ENCODE measurements around the gene TMEM187.

Gene TMEM187

GRCh38 chrX:153952373-153953026 is 20.1 kb upstream of the TMEM187 start:
- Histone ChIP-seq H3K4me3 (ENCODE audit: low read length) (no peak overlapping the region), H3K9me3 (ENCODE audit: control insufficient read depth, low read length) (no peaks in the 10 kb centered on the region), H3K4me1 (ENCODE audit: control insufficient read depth, insufficient read depth, low read length) (peaks cover 3% of the 10 kb centered on the region), H3K36me3 (ENCODE audit: control insufficient read depth, insufficient read depth, low read length) (peaks cover 17% of the 10 kb centered on the region), H3K27me3 (ENCODE audit: control insufficient read depth, insufficient read depth, low read length) (no peaks in the 10 kb centered on the region), H3K9ac (ENCODE audit: low read length) (no peak overlapping the region)

DNA sequence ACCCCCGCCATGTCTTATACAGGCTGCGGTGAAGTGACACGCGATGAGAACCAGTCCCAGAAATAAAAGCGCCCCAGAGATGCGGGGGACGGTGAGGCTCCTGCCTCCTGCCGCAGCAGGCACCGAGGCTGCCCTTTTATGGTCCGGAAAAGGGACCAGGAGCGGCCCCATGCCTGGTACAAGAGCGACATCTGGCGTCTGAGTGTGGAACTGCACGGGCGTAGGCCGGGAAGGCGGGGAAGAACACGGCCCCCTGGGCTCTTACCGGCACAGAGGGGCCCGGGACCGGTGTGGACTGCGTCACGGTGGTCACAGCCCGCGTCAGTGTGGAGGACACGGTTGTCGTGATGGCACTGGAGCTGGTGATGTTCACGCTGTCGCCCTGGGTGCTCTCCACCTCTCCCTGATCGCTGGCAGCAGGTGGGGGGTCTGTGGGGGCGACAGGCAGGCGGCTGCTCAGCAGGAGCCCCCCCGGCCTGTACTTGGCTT is 19.2 kb upstream of the TMEM187 start:
- peaks cover 17% of the 10 kb centered on the region for H3K36me3 ChIP-seq (ENCODE audit: control insufficient read depth, insufficient read depth, low read length)
- no peak overlapping the region for H3K4me3 ChIP-seq (ENCODE audit: low read length)
- H3K4me1 ChIP-seq (ENCODE audit: control insufficient read depth, insufficient read depth, low read length): peaks cover 3% of the 10 kb centered on the region
- no peak overlapping the region for H3K9ac ChIP-seq (ENCODE audit: low read length)
- no peaks in the 10 kb centered on the region for H3K27me3 ChIP-seq (ENCODE audit: control insufficient read depth, insufficient read depth, low read length)
- H3K9me3 ChIP-seq (ENCODE audit: control insufficient read depth, low read length): no peaks in the 10 kb centered on the region

- H3K4me3 ChIP-seq (ENCODE audit: low read length): no peak overlapping the region
- peaks cover 3% of the 10 kb centered on the region for H3K4me1 ChIP-seq (ENCODE audit: control insufficient read depth, insufficient read depth, low read length)
- H3K9me3 ChIP-seq (ENCODE audit: control insufficient read depth, low read length): no peaks in the 10 kb centered on the region
- H3K27me3 ChIP-seq (ENCODE audit: control insufficient read depth, insufficient read depth, low read length): no peaks in the 10 kb centered on the region
- H3K9ac ChIP-seq (ENCODE audit: low read length): no peak overlapping the region
- H3K36me3 ChIP-seq (ENCODE audit: control insufficient read depth, insufficient read depth, low read length): peaks cover 17% of the 10 kb centered on the region
Measured at GRCh38 chrX:153953892-153954557, 18.5 kb upstream of the TMEM187 start.

DNA sequence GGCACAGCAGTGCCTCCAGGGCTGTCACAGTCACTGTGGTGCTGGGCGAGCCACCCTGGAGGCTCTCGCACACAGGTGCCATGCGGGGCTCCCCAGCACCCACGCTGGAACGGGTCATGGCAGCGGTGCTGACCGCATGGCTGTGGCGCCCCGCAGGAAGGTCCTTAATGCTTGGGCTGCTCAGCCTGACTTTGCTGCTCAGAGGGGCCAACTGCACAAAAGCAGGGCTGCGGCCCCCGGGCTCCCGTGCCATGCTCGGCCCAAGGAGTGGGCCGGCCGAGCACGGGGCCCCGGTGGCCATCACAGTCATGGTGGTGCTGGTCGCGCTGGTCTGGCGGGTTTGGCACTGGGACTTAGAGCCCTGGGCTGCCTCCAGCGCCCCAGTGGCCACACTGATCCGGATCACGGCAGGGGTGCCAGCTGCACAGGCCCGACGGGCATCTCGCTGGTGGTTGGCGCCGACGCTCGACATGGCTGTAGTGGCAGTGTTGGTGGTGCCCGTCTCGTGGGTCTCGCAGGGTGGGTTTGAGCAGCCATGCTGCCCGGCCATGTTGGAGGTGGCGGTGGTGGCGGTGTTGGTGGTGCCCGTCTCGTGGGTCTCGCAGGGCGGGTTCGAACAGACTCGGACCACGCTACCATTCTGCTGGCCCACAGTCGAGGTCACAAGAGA is 17.9 kb upstream of the TMEM187 start:
- no peaks in the 10 kb centered on the region for H3K27me3 ChIP-seq (ENCODE audit: control insufficient read depth, insufficient read depth, low read length)
- no peak overlapping the region for H3K9ac ChIP-seq (ENCODE audit: low read length)
- no peak overlapping the region for H3K4me3 ChIP-seq (ENCODE audit: low read length)
- H3K4me1 ChIP-seq (ENCODE audit: control insufficient read depth, insufficient read depth, low read length): peaks cover 3% of the 10 kb centered on the region
- H3K9me3 ChIP-seq (ENCODE audit: control insufficient read depth, low read length): no peaks in the 10 kb centered on the region
- peaks cover 17% of the 10 kb centered on the region for H3K36me3 ChIP-seq (ENCODE audit: control insufficient read depth, insufficient read depth, low read length)

- H3K27me3 ChIP-seq (ENCODE audit: control insufficient read depth, insufficient read depth, low read length): no peaks in the 10 kb centered on the region
- no peak overlapping the region for H3K4me3 ChIP-seq (ENCODE audit: low read length)
- H3K9ac ChIP-seq (ENCODE audit: low read length): no peak overlapping the region
- peaks cover 3% of the 10 kb centered on the region for H3K4me1 ChIP-seq (ENCODE audit: control insufficient read depth, insufficient read depth, low read length)
- H3K9me3 ChIP-seq (ENCODE audit: control insufficient read depth, low read length): no peaks in the 10 kb centered on the region
- peaks cover 17% of the 10 kb centered on the region for H3K36me3 ChIP-seq (ENCODE audit: control insufficient read depth, insufficient read depth, low read length)
Measured at GRCh38 chrX:153955228-153955732, 17.3 kb upstream of the TMEM187 start.

GRCh38 chrX:153956044-153956907 is 16.3 kb upstream of the TMEM187 start:
- Histone ChIP-seq H3K9ac (ENCODE audit: low read length) (no peak overlapping the region), H3K27me3 (ENCODE audit: control insufficient read depth, insufficient read depth, low read length) (no peaks in the 10 kb centered on the region), H3K36me3 (ENCODE audit: control insufficient read depth, insufficient read depth, low read length) (peaks cover 11% of the 10 kb centered on the region), H3K9me3 (ENCODE audit: control insufficient read depth, low read length) (no peaks in the 10 kb centered on the region), H3K4me3 (ENCODE audit: low read length) (no peak overlapping the region), H3K4me1 (ENCODE audit: control insufficient read depth, insufficient read depth, low read length) (peaks cover 3% of the 10 kb centered on the region)

DNA sequence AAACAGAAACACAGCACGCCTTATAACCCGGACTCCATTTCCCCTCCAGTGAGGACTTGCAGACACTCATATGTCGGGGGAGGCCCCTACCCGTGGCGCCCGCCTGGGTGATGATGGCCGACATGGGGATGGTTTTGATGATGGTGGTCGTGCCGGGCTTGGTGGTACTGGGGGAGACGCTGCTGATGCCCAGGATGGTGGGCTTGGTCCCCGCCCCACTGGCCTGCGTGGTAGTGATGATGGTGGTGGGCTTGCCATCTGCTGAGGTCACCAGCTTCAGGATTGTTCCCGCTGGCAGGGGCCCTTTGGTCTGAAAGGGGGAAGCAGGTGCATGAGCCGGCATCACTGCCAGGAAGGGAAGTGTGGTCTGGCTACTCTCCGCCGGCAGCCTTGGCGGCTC is 15.3 kb upstream of the TMEM187 start:
- H3K9me3 ChIP-seq (ENCODE audit: control insufficient read depth, low read length): no peaks in the 10 kb centered on the region
- H3K36me3 ChIP-seq (ENCODE audit: control insufficient read depth, insufficient read depth, low read length): peaks cover 15% of the 10 kb centered on the region
- no peaks in the 10 kb centered on the region for H3K27me3 ChIP-seq (ENCODE audit: control insufficient read depth, insufficient read depth, low read length)
- no peak overlapping the region for H3K4me3 ChIP-seq (ENCODE audit: low read length)
- H3K4me1 ChIP-seq (ENCODE audit: control insufficient read depth, insufficient read depth, low read length): peaks cover 3% of the 10 kb centered on the region
- no peak overlapping the region for H3K9ac ChIP-seq (ENCODE audit: low read length)

- Histone ChIP-seq H3K9ac (ENCODE audit: low read length) (no peak overlapping the region), H3K4me1 (ENCODE audit: control insufficient read depth, insufficient read depth, low read length) (no peaks in the 10 kb centered on the region), H3K36me3 (ENCODE audit: control insufficient read depth, insufficient read depth, low read length) (peaks cover 6% of the 10 kb centered on the region), H3K27me3 (ENCODE audit: control insufficient read depth, insufficient read depth, low read length) (no peaks in the 10 kb centered on the region), H3K4me3 (ENCODE audit: low read length) (no peak overlapping the region), H3K9me3 (ENCODE audit: control insufficient read depth, low read length) (no peaks in the 10 kb centered on the region)
Measured at GRCh38 chrX:153958605-153959004, 13.9 kb upstream of the TMEM187 start.

- Histone ChIP-seq H3K36me3 (ENCODE audit: control insufficient read depth, insufficient read depth, low read length) (peaks cover 6% of the 10 kb centered on the region), H3K4me3 (ENCODE audit: low read length) (no peak overlapping the region), H3K9me3 (ENCODE audit: control insufficient read depth, low read length) (no peaks in the 10 kb centered on the region), H3K4me1 (ENCODE audit: control insufficient read depth, insufficient read depth, low read length) (no peaks in the 10 kb centered on the region), H3K9ac (ENCODE audit: low read length) (no peak overlapping the region), H3K27me3 (ENCODE audit: control insufficient read depth, insufficient read depth, low read length) (no peaks in the 10 kb centered on the region)
Measured at GRCh38 chrX:153959649-153960048, 12.9 kb upstream of the TMEM187 start.

GRCh38 chrX:153960077-153960476 is 12.5 kb upstream of the TMEM187 start:
- no peaks in the 10 kb centered on the region for H3K4me1 ChIP-seq (ENCODE audit: control insufficient read depth, insufficient read depth, low read length)
- no peak overlapping the region for H3K9ac ChIP-seq (ENCODE audit: low read length)
- H3K4me3 ChIP-seq (ENCODE audit: low read length): no peak overlapping the region
- no peaks in the 10 kb centered on the region for H3K9me3 ChIP-seq (ENCODE audit: control insufficient read depth, low read length)
- no peaks in the 10 kb centered on the region for H3K27me3 ChIP-seq (ENCODE audit: control insufficient read depth, insufficient read depth, low read length)
- peaks cover 6% of the 10 kb centered on the region for H3K36me3 ChIP-seq (ENCODE audit: control insufficient read depth, insufficient read depth, low read length)

DNA sequence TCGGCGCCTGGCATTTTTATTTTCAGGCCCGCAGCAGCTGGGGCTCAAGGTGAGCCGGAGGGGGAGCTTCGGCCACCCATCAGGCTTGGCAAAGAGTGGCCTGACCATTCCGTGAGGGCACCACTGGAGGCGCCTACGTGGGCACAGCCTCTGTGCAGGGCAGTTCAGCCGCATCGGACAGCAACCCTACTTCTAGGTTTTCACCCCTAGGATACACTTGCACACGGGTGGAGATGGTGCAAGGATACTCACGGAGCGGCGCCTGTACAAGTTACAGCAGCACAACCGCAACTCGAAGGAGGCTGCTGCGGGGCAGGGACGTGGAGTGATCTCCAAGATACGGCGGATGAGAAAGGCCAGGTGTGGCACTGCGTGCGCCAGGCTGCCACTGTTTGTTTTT is 11.8 kb upstream of the TMEM187 start:
- no peaks in the 10 kb centered on the region for H3K4me1 ChIP-seq (ENCODE audit: control insufficient read depth, insufficient read depth, low read length)
- H3K36me3 ChIP-seq (ENCODE audit: control insufficient read depth, insufficient read depth, low read length): peaks cover 6% of the 10 kb centered on the region
- no peak overlapping the region for H3K9ac ChIP-seq (ENCODE audit: low read length)
- H3K4me3 ChIP-seq (ENCODE audit: low read length): no peak overlapping the region
- no peaks in the 10 kb centered on the region for H3K9me3 ChIP-seq (ENCODE audit: control insufficient read depth, low read length)
- H3K27me3 ChIP-seq (ENCODE audit: control insufficient read depth, insufficient read depth, low read length): no peaks in the 10 kb centered on the region
